ENCODE data around the gene CCDC197.

Gene CCDC197

DNA sequence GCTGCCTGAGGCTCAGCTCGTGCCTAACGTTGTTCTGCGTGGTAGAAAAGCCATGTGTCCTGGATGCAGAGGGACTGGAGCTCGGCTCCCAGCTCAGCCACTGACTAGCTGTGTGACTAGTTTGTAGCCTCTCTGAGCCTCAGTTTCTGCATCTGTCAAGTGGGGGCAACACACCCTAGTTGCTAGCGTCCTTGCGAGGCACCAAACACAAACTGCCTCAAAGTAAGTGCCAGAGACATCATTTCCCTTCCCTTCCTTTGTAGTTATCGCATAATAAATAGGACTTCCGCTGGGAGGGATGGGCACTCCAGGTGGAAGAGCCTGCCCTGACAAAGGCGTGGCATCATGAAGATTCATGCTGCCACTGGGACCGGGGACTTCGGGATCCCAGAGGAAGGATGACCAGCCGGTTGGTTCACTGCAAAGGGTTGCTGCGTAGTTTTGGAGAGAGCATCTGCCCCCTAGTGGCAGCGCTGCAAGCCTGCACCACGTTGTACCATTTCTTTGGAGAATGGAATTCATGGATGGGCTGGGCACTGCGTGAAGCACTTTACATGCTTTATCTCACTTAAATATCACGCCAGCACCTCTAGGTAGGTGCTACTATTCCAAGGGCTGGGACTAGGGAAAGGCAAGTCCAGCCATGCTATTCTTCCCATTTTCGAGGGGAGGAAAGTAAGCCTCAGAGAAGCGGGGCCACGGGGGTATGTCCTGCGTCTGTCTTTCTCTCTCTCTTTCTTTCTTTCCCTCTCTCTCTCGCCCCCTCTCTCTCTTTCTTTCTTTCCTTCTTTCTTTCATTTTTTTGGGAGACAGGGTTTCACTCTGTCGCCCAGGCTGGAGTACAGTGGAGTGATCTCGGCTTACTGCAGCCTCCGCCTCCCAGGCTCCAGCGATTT, 4.6 kb downstream of the CCDC197 start:
- DNase-seq: peak; percentile 51 to 88

- DNase-seq: no peak
These were observed 6.3 kb downstream of the CCDC197 start for GRCh38 chr14:94003397-94003796.

GRCh38 chr14:94004015-94004414, 6.9 kb downstream of the CCDC197 start:
- DNase-seq: no peak

DNA sequence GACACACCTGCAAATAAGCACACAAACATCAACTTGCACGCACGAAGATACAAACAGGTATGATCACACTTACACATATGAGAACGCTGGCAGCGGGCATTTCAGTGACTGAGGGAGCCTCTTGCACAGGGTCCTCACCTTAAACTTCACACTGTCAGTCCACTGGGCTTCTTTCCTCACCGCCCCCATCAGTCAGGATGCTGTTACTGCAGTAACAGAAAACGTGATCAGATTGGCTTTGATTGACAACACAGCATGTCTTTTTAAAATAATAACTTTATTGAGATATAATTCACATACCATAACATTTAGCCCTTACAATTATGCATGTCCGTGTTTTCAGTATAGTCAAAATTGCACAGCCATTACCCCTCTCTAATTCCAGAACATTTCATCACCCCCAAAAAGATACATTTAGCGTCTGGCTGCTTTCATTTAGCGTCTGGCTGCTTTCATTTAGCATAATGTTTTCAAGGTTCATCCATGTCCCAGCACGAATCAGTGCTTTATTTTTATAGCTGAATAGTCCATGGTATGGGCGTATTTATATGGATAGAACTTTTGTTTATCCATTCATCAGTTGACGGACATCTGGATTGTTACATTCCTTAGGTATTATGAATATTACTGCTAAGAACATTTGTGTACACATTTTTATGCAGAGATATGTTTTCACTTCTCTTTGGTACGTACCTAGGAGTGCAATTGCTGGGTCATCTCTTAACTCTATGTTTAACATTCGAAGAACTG, 8.4 kb downstream of the CCDC197 start:
- DNase-seq: peak in 1 of 2 experiments; percentile 28

GRCh38 chr14:94008234-94008633, 11.1 kb downstream of the CCDC197 start:
- no peak for DNase-seq

- DNase-seq: no peak
These were observed 12.7 kb downstream of the CCDC197 start for GRCh38 chr14:94009767-94010166.

DNA sequence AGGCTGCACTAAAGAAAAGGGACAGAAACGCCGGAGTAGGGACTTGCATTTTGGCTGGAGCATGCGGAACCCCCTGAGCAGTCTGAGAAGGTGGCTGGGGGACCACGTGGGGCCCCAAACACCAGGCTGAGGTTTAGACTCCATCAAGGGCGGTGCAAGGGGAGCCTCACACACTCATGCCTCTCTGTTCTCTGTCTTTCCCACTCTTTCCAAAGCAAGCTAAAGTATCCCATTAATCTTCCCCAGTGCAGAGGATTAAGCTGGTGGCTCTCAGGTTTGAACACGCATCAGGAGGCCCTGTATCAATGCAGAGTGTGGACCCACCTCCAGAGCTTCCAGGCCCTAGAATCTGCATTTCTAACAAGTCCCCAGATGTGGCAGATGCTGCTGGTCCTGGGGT, 13.5 kb downstream of the CCDC197 start:
- DNase-seq: no peak

- no peak for DNase-seq
These were observed 14.7 kb downstream of the CCDC197 start for GRCh38 chr14:94011795-94012194.

- no peak for DNase-seq
These were observed 17.3 kb downstream of the CCDC197 start for GRCh38 chr14:94014382-94014781.

GRCh38 chr14:94015223-94015622, 18.1 kb downstream of the CCDC197 start:
- no peak for DNase-seq

DNA sequence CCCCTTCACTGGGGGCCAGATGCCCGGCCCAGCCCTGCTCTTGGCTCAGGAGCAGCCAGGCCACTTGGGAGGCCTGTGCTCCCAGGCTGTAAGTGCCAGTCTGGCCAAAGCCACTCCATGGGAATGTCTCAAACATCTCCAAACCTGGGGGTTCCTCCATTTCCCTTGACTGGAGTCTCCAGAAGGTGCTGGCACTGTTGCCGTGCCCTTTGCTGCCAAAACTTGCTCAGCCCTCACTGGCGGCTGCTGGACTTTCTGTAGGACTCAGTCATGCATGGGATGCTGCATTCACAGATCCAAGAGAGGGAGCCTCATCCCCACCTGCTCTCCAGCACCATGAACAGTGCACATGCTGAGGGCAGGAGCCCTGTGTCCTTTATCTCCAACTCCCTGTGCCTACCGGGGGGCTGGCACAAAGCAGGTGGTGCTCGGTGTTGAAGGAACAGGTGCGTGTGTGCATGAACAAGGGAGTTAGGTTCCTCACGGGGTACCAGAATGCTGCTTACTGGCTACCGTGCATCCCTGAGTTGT, 19.4 kb downstream of the CCDC197 start:
- DNase-seq: no peak

DNA sequence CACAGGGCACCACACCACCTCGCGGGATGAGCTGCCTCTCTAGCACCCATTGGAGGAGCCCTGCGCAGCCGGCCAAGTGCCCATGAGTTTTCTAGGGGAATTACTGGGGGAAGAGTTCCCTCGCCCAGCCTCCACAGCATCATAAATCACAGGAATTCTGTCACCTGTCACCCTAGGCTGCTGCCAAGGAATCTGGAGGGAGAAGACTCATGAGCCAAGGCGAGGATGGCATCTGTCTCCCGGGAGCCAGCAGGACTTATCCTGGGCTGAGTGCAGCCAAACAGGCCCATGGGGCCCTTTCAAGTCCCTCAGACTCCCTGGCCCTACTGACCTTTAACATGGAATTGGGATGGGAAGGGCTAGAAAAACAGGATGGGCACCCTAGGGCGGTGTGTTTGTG, 21.2 kb downstream of the CCDC197 start:
- peak; percentile 26 to 28 for DNase-seq

- no peak for DNase-seq
These were observed 22.2 kb downstream of the CCDC197 start for GRCh38 chr14:94019329-94019728.

- no peak for DNase-seq
These were observed 23.2 kb downstream of the CCDC197 start for GRCh38 chr14:94020267-94020666.

GRCh38 chr14:94021001-94021400, 23.9 kb downstream of the CCDC197 start:
- no peak for DNase-seq

DNA sequence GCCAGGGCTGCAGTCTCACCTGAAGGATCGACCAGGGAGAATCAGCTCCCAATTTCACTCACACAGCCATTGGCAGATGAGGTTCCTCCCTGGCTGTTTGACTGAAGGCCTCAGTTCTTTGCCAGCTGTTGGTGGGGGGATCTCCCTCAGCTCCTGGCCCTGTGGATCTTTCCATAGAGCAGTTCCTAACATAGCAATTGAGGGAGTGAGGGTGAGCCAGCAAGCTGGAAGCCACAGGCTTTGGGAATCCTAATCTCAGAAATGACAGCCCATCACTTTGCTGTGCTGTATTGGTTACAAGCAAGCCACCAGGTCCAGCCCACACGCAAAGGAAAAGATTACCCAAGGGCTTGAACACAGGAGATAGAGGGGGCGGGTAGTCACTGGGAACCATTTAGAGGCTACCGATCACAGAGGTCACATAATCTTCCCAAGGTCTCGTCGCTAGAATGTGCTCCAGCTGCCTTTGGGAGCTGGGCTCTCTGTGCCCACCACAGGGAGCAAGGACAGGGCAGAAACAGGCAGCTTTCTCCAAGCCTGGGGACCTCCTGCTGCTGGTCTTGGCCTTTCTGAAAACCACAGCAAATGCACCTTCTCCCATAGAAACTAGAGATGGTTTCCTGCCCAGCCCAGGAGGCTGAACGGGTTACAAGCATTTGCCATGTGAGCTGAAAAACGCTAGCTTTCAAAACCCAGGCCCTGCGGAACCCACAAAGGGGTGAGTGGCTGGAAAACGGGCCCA, 24.5 kb downstream of the CCDC197 start:
- DNase-seq: no peak

DNA sequence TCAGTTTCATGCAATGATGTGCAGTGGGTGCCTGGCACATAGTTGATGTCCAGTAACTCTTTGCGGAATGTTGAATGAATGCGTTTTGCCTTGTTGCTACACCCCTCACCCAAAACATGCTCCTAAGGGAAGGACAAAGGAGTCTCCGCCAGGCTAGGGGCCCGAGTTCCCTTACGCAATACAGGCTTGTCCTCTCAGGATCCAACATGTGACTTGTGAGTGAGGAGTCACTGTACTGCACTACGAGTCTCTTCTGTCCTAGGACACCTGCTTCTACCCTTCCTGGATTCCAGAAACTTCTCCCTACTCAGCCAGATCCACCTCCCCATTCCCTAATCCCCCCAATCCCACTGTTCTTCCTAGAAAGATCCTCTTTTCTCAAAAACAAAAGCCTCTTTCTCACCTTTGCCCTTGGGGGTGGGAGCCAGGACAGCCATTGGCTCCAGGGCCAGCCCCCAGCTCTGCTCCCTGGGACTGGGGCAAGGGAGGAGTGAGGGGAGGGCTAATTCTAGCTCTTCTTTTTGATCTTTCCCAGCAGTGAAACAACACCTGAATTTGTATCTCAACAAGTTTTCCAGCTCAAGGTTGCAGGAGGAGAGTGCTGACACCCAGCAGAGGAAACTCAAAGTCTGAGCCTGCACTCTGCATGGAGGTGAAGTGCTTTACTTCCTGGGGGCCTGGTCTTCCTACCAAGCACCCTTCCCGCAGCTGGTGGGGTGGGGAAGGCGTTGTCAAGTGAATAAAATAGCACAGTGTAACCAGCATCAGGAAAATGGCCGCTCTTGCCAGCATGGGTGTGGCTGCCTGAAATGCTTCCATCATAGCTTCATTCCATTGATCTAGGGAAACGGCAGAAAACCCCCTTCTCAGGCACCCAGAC, 25.7 kb downstream of the CCDC197 start:
- no peak for DNase-seq

DNA sequence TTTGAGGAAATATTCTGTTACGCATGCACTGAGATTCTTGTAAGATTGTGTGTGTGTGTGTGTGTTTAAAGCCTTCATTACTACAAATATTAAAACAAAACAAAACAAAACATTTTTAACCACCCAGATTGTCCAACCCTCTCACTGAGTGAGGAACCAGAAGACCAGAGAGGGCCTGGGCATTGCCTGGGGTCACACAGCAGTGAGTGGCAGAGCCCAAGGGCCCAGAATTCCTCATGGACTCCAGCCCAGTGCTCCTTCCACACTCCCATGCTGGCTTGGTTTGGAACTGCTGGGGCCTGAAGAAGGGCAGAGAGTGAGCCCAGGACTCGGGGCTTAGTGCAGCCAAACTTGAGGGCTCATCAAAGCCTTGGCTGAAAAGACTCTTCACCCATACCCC, 27.4 kb downstream of the CCDC197 start:
- DNase-seq: no peak

DNA sequence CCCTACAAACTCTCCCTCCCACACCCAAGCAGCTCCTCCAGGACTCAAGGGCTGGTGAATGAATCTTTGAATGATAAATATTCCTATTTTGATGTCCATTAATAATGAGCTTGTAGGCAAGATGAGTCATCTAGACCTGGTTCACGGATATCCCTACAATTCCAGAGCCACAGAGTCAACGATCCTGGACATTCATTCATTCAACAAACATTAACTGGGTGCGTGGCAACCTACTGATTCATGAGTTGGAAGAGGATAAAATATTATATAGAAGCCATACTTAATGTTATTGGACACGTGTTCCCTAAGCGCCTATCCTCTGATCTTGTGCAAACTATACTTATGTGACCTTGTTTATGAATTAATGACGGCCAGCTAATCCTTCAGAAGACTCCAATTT, 28.6 kb downstream of the CCDC197 start:
- DNase-seq: no peak

- peak; percentile 99 to 100 for DNase-seq
These were observed 29.2 kb downstream of the CCDC197 start, which contains the start of gene OTUB2 for GRCh38 chr14:94026173-94026888. Gene OTUB2, plus strand, starts transcription at chr14:94026340. Its CDS starts 198 bp downstream, at chr14:94026538.

- no peak for DNase-seq
These were observed 29.9 kb downstream of the CCDC197 start for GRCh38 chr14:94026889-94027469.
